H9 (cell line): ENCODE measurements around the gene ABHD12. TPM values are rescaled to one million over a fixed set of nuclear protein-coding genes. Genes with fewer than 3 reads are reported as not detected.
"Not testable (repeated sequence)": the region's sequence is repeated elsewhere in the genome, so short reads cannot be mapped to it uniquely, and the experiment has no call there.

Source experiments
- DNase-seq: peaks from one replicate; pipeline ENCODE4 v3.0.0-alpha.2; 2017
- H2AFZ ChIP-seq: one replicate; pipeline ENCODE4 v1.6.1; 2013; ENCODE audit warnings: mild to moderate bottlenecking, low read length, control low read depth, moderate library complexity
- H2AK5ac ChIP-seq: 2 replicates; pipeline ENCODE4 v1.6.1; 2013; ENCODE audit warnings: low read length, control low read depth, mixed read lengths; ENCODE audit not compliant: insufficient read length
- H2BK120ac ChIP-seq: one replicate; pipeline ENCODE4 v1.6.1; 2013; ENCODE audit warnings: low read depth, mild to moderate bottlenecking, low read length, control low read depth, inconsistent platforms; ENCODE audit not compliant: poor library complexity, severe bottlenecking
- H2BK12ac ChIP-seq: 2 replicates; pipeline ENCODE4 v1.6.1; 2013; ENCODE audit warnings: low read length, control low read depth, mixed read lengths, low read depth; ENCODE audit not compliant: insufficient read length
- H2BK15ac ChIP-seq: 2 replicates; pipeline ENCODE4 v1.6.1; 2013; ENCODE audit warnings: low read depth, low read length, control low read depth
- H2BK20ac ChIP-seq: one replicate; pipeline ENCODE4 v1.6.1; 2013; ENCODE audit warnings: low read depth, mild to moderate bottlenecking, low read length, control low read depth, inconsistent platforms; ENCODE audit not compliant: poor library complexity, severe bottlenecking
- H2BK5ac ChIP-seq: 2 replicates; pipeline ENCODE4 v1.6.1; 2013; ENCODE audit warnings: low read length, control low read depth, mixed read lengths; ENCODE audit not compliant: insufficient read length
- H3K14ac ChIP-seq: 2 replicates; pipeline ENCODE4 v1.6.1; 2013; ENCODE audit warnings: low read length, control low read depth; ENCODE audit not compliant: insufficient read depth
- H3K18ac ChIP-seq: 2 replicates; pipeline ENCODE4 v1.6.1; 2013; ENCODE audit warnings: low read depth, mild to moderate bottlenecking, mixed read lengths, low read length, control low read depth; ENCODE audit not compliant: insufficient read length
- H3K23ac ChIP-seq: 2 replicates; pipeline ENCODE4 v1.6.1; 2013; ENCODE audit warnings: low read length, control low read depth, mixed read lengths, low read depth; ENCODE audit not compliant: insufficient read length
- H3K23me2 ChIP-seq: 2 replicates; pipeline ENCODE4 v1.6.1; 2013; ENCODE audit warnings: low read depth, mild to moderate bottlenecking, mixed read lengths, low read length, control low read depth; ENCODE audit not compliant: insufficient read length, poor library complexity, severe bottlenecking
- H3K27ac ChIP-seq: 2 replicates; pipeline ENCODE4 v1.5.1; 2013; ENCODE audit warnings: low read length, control low read depth, mixed read lengths, low read depth; ENCODE audit not compliant: insufficient read length
- H3K27me3 ChIP-seq: 2 replicates; pipeline ENCODE4 v1.6.1; 2013; ENCODE audit warnings: low read length, control low read depth, inconsistent platforms; ENCODE audit not compliant: insufficient read depth
- H3K4ac ChIP-seq: 2 replicates; pipeline ENCODE4 v1.6.1; 2013; ENCODE audit warnings: low read depth, mild to moderate bottlenecking, control low read depth, inconsistent platforms, low read length, moderate library complexity
- H3K4me1 ChIP-seq: 2 replicates; pipeline ENCODE4 v1.6.1; 2013; ENCODE audit warnings: low read length, control low read depth, inconsistent platforms; ENCODE audit not compliant: insufficient read depth
- H3K4me2 ChIP-seq: 2 replicates; pipeline ENCODE4 v1.6.1; 2013; ENCODE audit warnings: low read length, control low read depth, mixed read lengths; ENCODE audit not compliant: insufficient read length, insufficient read depth
- H3K56ac ChIP-seq: 2 replicates; pipeline ENCODE4 v1.6.1; 2013; ENCODE audit warnings: low read depth, mild to moderate bottlenecking, mixed read lengths, low read length, control low read depth; ENCODE audit not compliant: insufficient read length
- H3K79me1 ChIP-seq: 2 replicates; pipeline ENCODE4 v1.6.1; 2013; ENCODE audit warnings: low read depth, mild to moderate bottlenecking, moderate library complexity, low read length, control low read depth, inconsistent platforms; ENCODE audit not compliant: insufficient read depth, poor library complexity, severe bottlenecking
- H3K79me2 ChIP-seq: 2 replicates; pipeline ENCODE4 v1.6.1; 2013; ENCODE audit warnings: low read length, control low read depth, inconsistent platforms; ENCODE audit not compliant: insufficient read depth
- H3K9ac ChIP-seq: 2 replicates; pipeline ENCODE4 v1.6.1; 2013; ENCODE audit warnings: low read length, control low read depth, mixed read lengths; ENCODE audit not compliant: insufficient read length; ENCODE audit errors: extremely low read depth
- H3K9me3 ChIP-seq: one replicate; pipeline ENCODE4 v1.6.1; 2013; ENCODE audit warnings: low read depth, low read length, inconsistent platforms; ENCODE audit not compliant: control insufficient read depth
- H3T11ph ChIP-seq: one replicate; pipeline ENCODE4 v1.6.1; 2013; ENCODE audit warnings: mild to moderate bottlenecking, low read length, control low read depth, inconsistent platforms
- H4K20me1 ChIP-seq: one replicate; pipeline ENCODE4 v1.6.1; 2013; ENCODE audit not compliant: control insufficient read depth, insufficient read length, insufficient read depth
- H4K5ac ChIP-seq: 2 replicates; pipeline ENCODE4 v1.6.1; 2013; ENCODE audit warnings: low read depth, mild to moderate bottlenecking, mixed read lengths, low read length, control low read depth; ENCODE audit not compliant: insufficient read length
- H4K8ac ChIP-seq: replicated peaks from 2 replicates; pipeline ENCODE4 v1.6.1; 2013; ENCODE audit warnings: low read length, control low read depth, mixed read lengths, low read depth; ENCODE audit not compliant: insufficient read length
- H4K91ac ChIP-seq: 2 replicates; pipeline ENCODE4 v1.6.1; 2013; ENCODE audit warnings: low read depth, mild to moderate bottlenecking, moderate library complexity, mixed read lengths, low read length, control low read depth; ENCODE audit not compliant: insufficient read length
- H3K27ac Mint-ChIP-seq, 3 experiments: 2 replicates in 2 of 3; 3 replicates in 1 of 3; pipeline ENCODE4 v1.8.0; 2020 to 2021; ENCODE audit warnings: mixed read lengths in 3 of 3, mild to moderate bottlenecking in 1 of 3, moderate library complexity in 1 of 3
- H3K27me3 Mint-ChIP-seq: 2 replicates; pipeline ENCODE4 v1.8.0; 2021; ENCODE audit warnings: low read depth, mild to moderate bottlenecking, moderate library complexity, mixed read lengths
- H3K36me3 Mint-ChIP-seq, 3 experiments: 2 replicates in 2 of 3; 3 replicates in 1 of 3; pipeline ENCODE4 v1.8.0; 2020 to 2021; ENCODE audit warnings: low read depth in 3 of 3, mixed read lengths in 3 of 3; ENCODE audit not compliant: insufficient read depth in 1 of 3
- H3K4me1 Mint-ChIP-seq, 2 experiments: 2 replicates each; pipeline ENCODE4 v1.8.0; 2020; ENCODE audit warnings: mixed read lengths in 2 of 2
- H3K4me3 Mint-ChIP-seq, 2 experiments: 2 replicates in 1 of 2; 3 replicates in 1 of 2; pipeline ENCODE4 v1.8.0; 2020 to 2021; ENCODE audit warnings: mild to moderate bottlenecking in 2 of 2, mixed read lengths in 2 of 2, moderate library complexity in 1 of 2
- H3K9me3 Mint-ChIP-seq, 2 experiments: 2 replicates in 1 of 2; 3 replicates in 1 of 2; pipeline ENCODE4 v1.8.0; 2020; ENCODE audit warnings: mild to moderate bottlenecking in 2 of 2, mixed read lengths in 2 of 2, moderate library complexity in 1 of 2
- WGBS: extraction: QIAGEN DNeasy Blood & Tissue Kit; methylation state at CpG from one replicate; pipeline ENCODE4 v1.1.7; 2013; ENCODE audit warnings: missing lambda C conversion rate, low lambda C conversion rate, mixed read lengths; ENCODE audit not compliant: insufficient read length; ENCODE audit errors: extremely low coverage; 5-methylcytosine and 5-hydroxymethylcytosine counted together
- total RNA-seq: library from RNA; stranded (reverse); gene quantifications from 2 replicates; pipeline ENCODE4 v1.2.1, GENCODE V29; 2021
- TF ChIP-seq, protein P1 (sequence below): fragments of 200-600 bp; sonication (generic); conservative IDR thresholded peaks from 3 replicates; pipeline ENCODE4 v1.8.0; 2021; ENCODE audit warnings: antibody characterized with exemption, mild to moderate bottlenecking

Gene ABHD12
- total RNA-seq, 1 experiment from 2014 or later, result 54.4 TPM

DNA sequence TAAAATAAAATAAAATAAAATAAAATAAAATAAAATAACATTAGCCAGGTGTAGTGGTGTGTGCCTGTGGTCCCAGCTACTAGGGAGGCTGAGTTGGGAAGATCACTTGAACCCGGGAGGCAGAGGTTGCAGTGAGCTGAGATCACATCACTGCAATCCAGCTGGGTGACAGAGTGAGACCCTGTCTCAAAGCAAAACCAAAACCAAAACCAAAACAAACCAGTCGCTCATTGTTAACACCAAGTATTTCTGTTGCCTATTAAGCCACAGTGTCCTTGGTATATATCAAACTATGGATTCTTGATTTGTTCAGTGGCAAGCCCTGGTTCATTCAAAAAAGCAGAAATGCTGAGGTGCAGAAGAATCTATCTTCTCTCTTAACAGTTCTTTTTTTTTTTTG, 77.0 kb downstream of the ABHD12 start:
- no peak overlapping the region for H3K27ac Mint-ChIP-seq
- Histone ChIP-seq H3K79me2 (no peaks in the 10 kb centered on the region), H3K9me3 (no peaks in the 10 kb centered on the region), H2AK5ac (no peak overlapping the region), H3K4me2 (no peak overlapping the region), H4K91ac (no peak overlapping the region), H4K20me1 (no peaks in the 10 kb centered on the region), H3T11ph (no peak overlapping the region), H3K9ac (no peak overlapping the region), H2BK20ac (no peak overlapping the region), H3K4ac (no peak overlapping the region), H3K79me1 (peaks cover 4% of the 10 kb centered on the region), H3K56ac (no peak overlapping the region), H3K23me2 (no peaks in the 10 kb centered on the region), H2AFZ (no peak overlapping the region), H3K23ac (no peak overlapping the region), H3K27me3 (no peaks in the 10 kb centered on the region), H2BK5ac (no peak overlapping the region), H2BK120ac (no peak overlapping the region), H3K14ac (no peak overlapping the region), H3K27ac (no peak overlapping the region), H4K5ac (no peak overlapping the region), H2BK12ac (no peak overlapping the region), H4K8ac (no peak overlapping the region), H3K4me1 (no peaks in the 10 kb centered on the region; the same call in 1 of the 2 replicates), H3K18ac (no peak overlapping the region), H2BK15ac (no peak overlapping the region)
- peaks cover 5 to 8% of the 10 kb centered on the region in 2 experiments for H3K4me1 Mint-ChIP-seq
- peaks cover 4 to 5% of the 10 kb centered on the region in 2 experiments; a peak in 4 of 5 replicates for H3K9me3 Mint-ChIP-seq
- peaks cover 17 to 51% (median 24%) of the 10 kb centered on the region in 3 experiments for H3K36me3 Mint-ChIP-seq
- DNase-seq, result no peak
- no peak overlapping the region for H3K4me3 Mint-ChIP-seq
- peaks cover 2% of the 10 kb centered on the region; the same call in 1 of the 2 replicates for H3K27me3 Mint-ChIP-seq
- TF ChIP-seq, protein P1, sequence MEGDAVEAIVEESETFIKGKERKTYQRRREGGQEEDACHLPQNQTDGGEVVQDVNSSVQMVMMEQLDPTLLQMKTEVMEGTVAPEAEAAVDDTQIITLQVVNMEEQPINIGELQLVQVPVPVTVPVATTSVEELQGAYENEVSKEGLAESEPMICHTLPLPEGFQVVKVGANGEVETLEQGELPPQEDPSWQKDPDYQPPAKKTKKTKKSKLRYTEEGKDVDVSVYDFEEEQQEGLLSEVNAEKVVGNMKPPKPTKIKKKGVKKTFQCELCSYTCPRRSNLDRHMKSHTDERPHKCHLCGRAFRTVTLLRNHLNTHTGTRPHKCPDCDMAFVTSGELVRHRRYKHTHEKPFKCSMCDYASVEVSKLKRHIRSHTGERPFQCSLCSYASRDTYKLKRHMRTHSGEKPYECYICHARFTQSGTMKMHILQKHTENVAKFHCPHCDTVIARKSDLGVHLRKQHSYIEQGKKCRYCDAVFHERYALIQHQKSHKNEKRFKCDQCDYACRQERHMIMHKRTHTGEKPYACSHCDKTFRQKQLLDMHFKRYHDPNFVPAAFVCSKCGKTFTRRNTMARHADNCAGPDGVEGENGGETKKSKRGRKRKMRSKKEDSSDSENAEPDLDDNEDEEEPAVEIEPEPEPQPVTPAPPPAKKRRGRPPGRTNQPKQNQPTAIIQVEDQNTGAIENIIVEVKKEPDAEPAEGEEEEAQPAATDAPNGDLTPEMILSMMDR, result no peak
- WGBS, result no CpG with 5 or more reads among the region's 2 CpGs

DNA sequence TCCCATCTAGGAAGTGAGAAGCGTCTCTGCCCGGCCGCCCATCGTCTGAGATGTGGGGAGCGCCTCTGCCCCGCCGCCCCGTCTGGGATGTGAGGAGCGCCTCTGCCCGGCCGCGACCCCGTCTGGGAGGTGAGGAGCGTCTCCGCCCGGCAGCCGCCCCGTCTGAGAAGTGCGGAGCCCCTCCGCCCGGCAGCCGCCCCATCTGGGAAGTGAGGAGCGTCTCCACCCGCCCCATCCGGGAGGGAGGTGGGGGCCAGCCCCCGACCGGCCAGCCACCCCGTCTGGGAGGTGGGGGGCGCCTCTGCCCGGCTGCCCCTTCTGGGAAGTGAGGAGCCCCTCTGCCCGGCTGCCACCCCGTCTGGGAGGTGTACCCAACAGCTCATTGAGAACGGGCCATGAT, 77.9 kb downstream of the ABHD12 start:
- not testable (repeated sequence) for H3K4me3 Mint-ChIP-seq, H2BK5ac ChIP-seq, H2AFZ ChIP-seq, H3K79me2 ChIP-seq, H3K56ac ChIP-seq, H3K79me1 ChIP-seq, H3K18ac ChIP-seq, H4K8ac ChIP-seq, H3T11ph ChIP-seq, H3K9ac ChIP-seq, H3K23ac ChIP-seq, H4K20me1 ChIP-seq, H4K5ac ChIP-seq, H2BK15ac ChIP-seq, H3K4me1 Mint-ChIP-seq, H3K23me2 ChIP-seq, H2AK5ac ChIP-seq, H3K9me3 ChIP-seq, H3K4me2 ChIP-seq, H4K91ac ChIP-seq, H3K27ac ChIP-seq, DNase-seq, H3K9me3 Mint-ChIP-seq, H2BK12ac ChIP-seq, H3K4ac ChIP-seq, H3K14ac ChIP-seq, H2BK120ac ChIP-seq, H3K27me3 ChIP-seq, H2BK20ac ChIP-seq, H3K4me1 ChIP-seq, H3K27ac Mint-ChIP-seq, H3K27me3 Mint-ChIP-seq
- no CpG with 5 or more reads among the region's 33 CpGs for WGBS
- peaks cover 17 to 55% (median 32%) of the 10 kb centered on the region in 3 experiments for H3K36me3 Mint-ChIP-seq
